Measurements from ENCODE around the gene GTF2H4. TPM values are rescaled to one million over a fixed set of nuclear protein-coding genes. Genes with fewer than 3 reads are reported as not detected.
"Not testable (repeated sequence)": the region's sequence is repeated elsewhere in the genome, so short reads cannot be mapped to it uniquely, and the experiment has no call there.

The GTF2H4 gene
- total RNA-seq, 1 donor from 2014 or later = 65.3 TPM

GRCh38 chr6:30893666-30894065 is 14.3 kb upstream of the GTF2H4 start:
- H3K9me3 Mint-ChIP-seq = no peaks in the 10 kb centered on the region
- H3K4me3 Mint-ChIP-seq = no peak overlapping the region
- peaks cover 6% of the 10 kb centered on the region for H3K36me3 Mint-ChIP-seq (ENCODE audit: low read depth)
- no peak overlapping the region for H3K27ac Mint-ChIP-seq
- intact Hi-C loops (cut with micrococcal nuclease) = no loop called here
- no peaks in the 10 kb centered on the region for H3K27me3 Mint-ChIP-seq (ENCODE audit: insufficient read depth)
- H3K4me1 Mint-ChIP-seq (ENCODE audit: low read depth) = no peaks in the 10 kb centered on the region
- no peak for DNase-seq (ENCODE audit: low spot score)

- H3K4me3 Mint-ChIP-seq = no peak overlapping the region
- no peak overlapping the region for H3K27ac Mint-ChIP-seq
- H3K27me3 Mint-ChIP-seq (ENCODE audit: insufficient read depth) = no peaks in the 10 kb centered on the region
- intact Hi-C loops (cut with micrococcal nuclease) = no loop called here
- no peak for DNase-seq (ENCODE audit: low spot score)
- peaks cover 6% of the 10 kb centered on the region for H3K36me3 Mint-ChIP-seq (ENCODE audit: low read depth)
- no peaks in the 10 kb centered on the region for H3K4me1 Mint-ChIP-seq (ENCODE audit: low read depth)
- H3K9me3 Mint-ChIP-seq = no peaks in the 10 kb centered on the region
Observed at GRCh38 chr6:30894381-30894780, 13.6 kb upstream of the GTF2H4 start.

GRCh38 chr6:30894935-30895334 is 13.1 kb upstream of the GTF2H4 start:
- no peaks in the 10 kb centered on the region for H3K9me3 Mint-ChIP-seq
- H3K4me1 Mint-ChIP-seq (ENCODE audit: low read depth) = no peaks in the 10 kb centered on the region
- H3K27ac Mint-ChIP-seq = no peak overlapping the region
- H3K4me3 Mint-ChIP-seq = no peak overlapping the region
- intact Hi-C loops (cut with micrococcal nuclease) = no loop called here
- no peak for DNase-seq (ENCODE audit: low spot score)
- H3K27me3 Mint-ChIP-seq (ENCODE audit: insufficient read depth) = no peaks in the 10 kb centered on the region
- peaks cover 6% of the 10 kb centered on the region for H3K36me3 Mint-ChIP-seq (ENCODE audit: low read depth)

- H3K4me3 Mint-ChIP-seq = no peak overlapping the region
- peaks cover 6% of the 10 kb centered on the region for H3K36me3 Mint-ChIP-seq (ENCODE audit: low read depth)
- no peak overlapping the region for H3K27ac Mint-ChIP-seq
- no peaks in the 10 kb centered on the region for H3K9me3 Mint-ChIP-seq
- DNase-seq (ENCODE audit: low spot score) = no peak
- no peaks in the 10 kb centered on the region for H3K27me3 Mint-ChIP-seq (ENCODE audit: insufficient read depth)
- intact Hi-C loops (cut with micrococcal nuclease) = no loop called here
- no peaks in the 10 kb centered on the region for H3K4me1 Mint-ChIP-seq (ENCODE audit: low read depth)
Observed at GRCh38 chr6:30895343-30895742, 12.7 kb upstream of the GTF2H4 start.

GRCh38 chr6:30896541-30896940 is 11.5 kb upstream of the GTF2H4 start:
- intact Hi-C loops (cut with micrococcal nuclease) = no loop called here
- H3K27ac Mint-ChIP-seq = no peak overlapping the region
- H3K4me3 Mint-ChIP-seq = no peak overlapping the region
- no peak for DNase-seq (ENCODE audit: low spot score)
- H3K36me3 Mint-ChIP-seq (ENCODE audit: low read depth) = peaks cover 6% of the 10 kb centered on the region
- no peaks in the 10 kb centered on the region for H3K9me3 Mint-ChIP-seq
- H3K4me1 Mint-ChIP-seq (ENCODE audit: low read depth) = no peaks in the 10 kb centered on the region
- H3K27me3 Mint-ChIP-seq (ENCODE audit: insufficient read depth) = no peaks in the 10 kb centered on the region

GRCh38 chr6:30897882-30898281 is 10.1 kb upstream of the GTF2H4 start:
- H3K4me1 Mint-ChIP-seq (ENCODE audit: low read depth) = peaks cover 4% of the 10 kb centered on the region
- intact Hi-C loops (cut with micrococcal nuclease) = no loop called here
- H3K4me3 Mint-ChIP-seq = no peak overlapping the region
- no peaks in the 10 kb centered on the region for H3K9me3 Mint-ChIP-seq
- peaks cover 6% of the 10 kb centered on the region for H3K36me3 Mint-ChIP-seq (ENCODE audit: low read depth)
- no peaks in the 10 kb centered on the region for H3K27me3 Mint-ChIP-seq (ENCODE audit: insufficient read depth)
- no peak overlapping the region for H3K27ac Mint-ChIP-seq
- DNase-seq (ENCODE audit: low spot score) = no peak

- Mint-ChIP-seq H3K9me3 (no peaks in the 10 kb centered on the region), H3K27ac (no peak overlapping the region), H3K36me3 (ENCODE audit: low read depth) (peaks cover 6% of the 10 kb centered on the region), H3K27me3 (ENCODE audit: insufficient read depth) (no peaks in the 10 kb centered on the region), H3K4me1 (ENCODE audit: low read depth) (peaks cover 5% of the 10 kb centered on the region), H3K4me3 (no peak overlapping the region)
- no peak for DNase-seq (ENCODE audit: low spot score)
- intact Hi-C loops (cut with micrococcal nuclease) = no loop called here
Observed at GRCh38 chr6:30898750-30899360, 9.2 kb upstream of the GTF2H4 start.

GRCh38 chr6:30900863-30901417 is 7.1 kb upstream of the GTF2H4 start:
- H3K27me3 Mint-ChIP-seq (ENCODE audit: insufficient read depth) = no peaks in the 10 kb centered on the region
- no peaks in the 10 kb centered on the region for H3K9me3 Mint-ChIP-seq
- DNase-seq (ENCODE audit: low spot score) = no peak

GRCh38 chr6:30901436-30901835 is 6.6 kb upstream of the GTF2H4 start:
- H3K4me3 Mint-ChIP-seq = no peak overlapping the region
- no peaks in the 10 kb centered on the region for H3K9me3 Mint-ChIP-seq
- H3K27ac Mint-ChIP-seq = no peak overlapping the region
- intact Hi-C loops (cut with micrococcal nuclease) = no loop called here
- no peaks in the 10 kb centered on the region for H3K27me3 Mint-ChIP-seq (ENCODE audit: insufficient read depth)
- no peaks in the 10 kb centered on the region for H3K36me3 Mint-ChIP-seq (ENCODE audit: low read depth)
- DNase-seq (ENCODE audit: low spot score) = no peak
- H3K4me1 Mint-ChIP-seq (ENCODE audit: low read depth) = peaks cover 5% of the 10 kb centered on the region

More at GRCh38 chr6:30900863-30901417, 7.1 kb upstream of the GTF2H4 start:
- intact Hi-C loops (cut with micrococcal nuclease) = no loop called here
- H3K4me3 Mint-ChIP-seq = no peak overlapping the region
- no peaks in the 10 kb centered on the region for H3K36me3 Mint-ChIP-seq (ENCODE audit: low read depth)
- no peak overlapping the region for H3K27ac Mint-ChIP-seq
- H3K4me1 Mint-ChIP-seq (ENCODE audit: low read depth) = peaks cover 5% of the 10 kb centered on the region

GRCh38 chr6:30902196-30902595 is 5.8 kb upstream of the GTF2H4 start:
- H3K36me3 Mint-ChIP-seq (ENCODE audit: low read depth); H3K4me1 Mint-ChIP-seq (ENCODE audit: low read depth); DNase-seq (ENCODE audit: low spot score); H3K4me3 Mint-ChIP-seq; intact Hi-C loops (cut with micrococcal nuclease); H3K9me3 Mint-ChIP-seq; H3K27ac Mint-ChIP-seq; H3K27me3 Mint-ChIP-seq (ENCODE audit: insufficient read depth): not testable (repeated sequence)

- no peaks in the 10 kb centered on the region for H3K27me3 Mint-ChIP-seq (ENCODE audit: insufficient read depth)
- DNase-seq (ENCODE audit: low spot score) = no peak
- peaks cover 5% of the 10 kb centered on the region for H3K4me1 Mint-ChIP-seq (ENCODE audit: low read depth)
- no peaks in the 10 kb centered on the region for H3K9me3 Mint-ChIP-seq
- H3K36me3 Mint-ChIP-seq (ENCODE audit: low read depth) = no peaks in the 10 kb centered on the region
- H3K4me3 Mint-ChIP-seq = no peak overlapping the region
- no peak overlapping the region for H3K27ac Mint-ChIP-seq
- intact Hi-C loops (cut with micrococcal nuclease) = no loop called here
Observed at GRCh38 chr6:30902709-30903108, 5.3 kb upstream of the GTF2H4 start.

GRCh38 chr6:30903236-30903635 is 4.8 kb upstream of the GTF2H4 start:
- Mint-ChIP-seq H3K27ac (no peak overlapping the region), H3K36me3 (ENCODE audit: low read depth) (no peaks in the 10 kb centered on the region), H3K4me1 (ENCODE audit: low read depth) (peaks cover 9% of the 10 kb centered on the region), H3K27me3 (ENCODE audit: insufficient read depth) (no peaks in the 10 kb centered on the region), H3K9me3 (no peaks in the 10 kb centered on the region), H3K4me3 (no peak overlapping the region)
- intact Hi-C loops (cut with micrococcal nuclease) = no loop called here
- no peak for DNase-seq (ENCODE audit: low spot score)

- H3K27ac Mint-ChIP-seq = peak overlapping the region; percentile 40
- intact Hi-C loops (cut with micrococcal nuclease) = loop anchor here (5.0 kb wide), 1 partner anchor 235 kb away; the partner anchor contains the start of gene DHX16
Observed at GRCh38 chr6:30907290-30907757, 683 bp upstream of the GTF2H4 start.

More at GRCh38 chr6:30907290-30907757, 683 bp upstream of the GTF2H4 start:
- DNase-seq (ENCODE audit: low spot score); H3K27me3 Mint-ChIP-seq (ENCODE audit: insufficient read depth); H3K9me3 Mint-ChIP-seq: not testable (repeated sequence)
- H3K36me3 Mint-ChIP-seq (ENCODE audit: low read depth) = peaks cover 17% of the 10 kb centered on the region
- H3K4me3 Mint-ChIP-seq = peak overlapping the region; percentile 99
- peaks cover 20% of the 10 kb centered on the region for H3K4me1 Mint-ChIP-seq (ENCODE audit: low read depth)

All from activated T-helper 1 cell treated with anti-CD3 and anti-CD28 coated beads, Interleukin-12 subunit alpha, Interleukin-12 subunit beta, Interleukin-2, Interleukin-4 antibody, amounts not matched to agents 30 ng/mL and 10 ng/mL and 1 ng/mL, durations not matched to agents 14 hours and 24 hours and 36 hours (primary cell).